Stimulated activated CD4-positive, alpha-beta T cell treated with anti-CD3 and anti-CD28 coated beads, Interleukin-15, amount 100 ng/mL, for 48 hours (primary cell): Measurements from ENCODE around the gene DDX51.
"Not testable (repeated sequence)": the region's sequence is repeated elsewhere in the genome, so short reads cannot be mapped to it uniquely, and the experiment has no call there.

Experiments
- DNase-seq, 2 donors: peaks; one replicate each; pipeline ENCODE4 v3.0.0-alpha.2; 2020; ENCODE audit warnings: low read depth in 2 of 2

Gene DDX51

DNA sequence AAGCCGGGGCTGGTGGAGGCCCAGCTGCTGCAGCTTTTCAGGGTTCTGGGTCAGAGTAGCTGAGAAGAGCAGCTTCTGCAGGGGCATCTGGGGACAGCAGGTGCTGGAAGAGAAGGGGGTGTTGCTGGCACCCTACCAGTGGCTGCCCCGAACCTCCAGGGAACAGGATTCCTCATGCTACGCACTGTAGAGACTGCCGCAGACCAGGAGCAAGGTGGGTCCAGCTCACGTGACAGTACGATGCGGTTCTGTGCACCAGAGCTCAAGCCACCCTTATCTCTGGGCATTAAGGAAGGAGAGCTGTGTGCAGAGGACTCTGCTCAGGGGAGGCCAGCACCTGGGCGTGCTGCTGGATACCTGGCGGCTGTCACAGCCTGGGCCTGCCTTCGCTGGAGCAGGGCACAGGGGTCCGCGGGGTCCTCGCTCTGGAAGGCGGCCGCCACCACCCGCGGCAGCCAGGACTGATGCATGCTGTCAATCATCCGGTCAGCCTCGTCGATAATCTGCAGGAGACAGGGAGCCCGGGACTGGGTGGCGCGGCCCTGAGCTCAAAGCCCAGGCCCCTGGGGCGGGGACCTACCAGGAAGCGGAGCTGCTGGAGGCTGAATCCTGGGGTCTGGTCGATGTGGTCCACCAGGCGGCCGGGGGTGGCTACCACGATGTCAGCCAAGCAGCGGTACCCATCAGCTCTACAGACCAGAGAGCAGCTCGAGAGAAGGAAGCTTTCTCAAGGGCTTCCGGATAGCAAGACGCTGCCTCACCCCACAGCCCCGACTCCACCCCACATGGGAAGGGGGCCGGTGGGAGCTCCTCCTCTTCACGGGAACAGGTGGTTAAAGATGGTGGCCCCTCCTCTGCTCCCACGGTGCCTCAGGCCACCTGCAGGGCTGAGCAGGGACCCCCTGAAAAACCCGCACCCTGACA lies 2.9 kb downstream of the DDX51 start:
- no peak for DNase-seq

DNA sequence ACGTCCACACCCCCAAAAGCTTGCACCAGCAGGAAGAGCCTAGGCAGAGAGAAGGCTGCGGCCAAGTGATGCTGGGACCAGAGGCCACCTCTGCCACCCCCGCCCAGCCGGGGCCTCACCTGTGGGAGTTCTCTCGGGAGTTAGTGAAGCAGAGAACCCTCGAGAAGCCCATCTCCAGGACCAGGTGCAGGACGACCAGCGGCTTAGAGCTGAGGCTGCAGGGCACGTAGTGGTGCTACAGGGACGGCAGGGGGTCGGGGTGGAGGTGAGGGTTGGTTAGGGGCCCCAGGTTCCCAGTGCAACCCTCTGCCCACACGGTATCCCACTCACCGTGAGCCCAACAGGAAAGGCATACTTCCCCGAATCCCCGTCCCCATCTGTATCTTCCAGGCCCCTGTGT lies 3.6 kb downstream of the DDX51 start:
- no peak for DNase-seq

DNA sequence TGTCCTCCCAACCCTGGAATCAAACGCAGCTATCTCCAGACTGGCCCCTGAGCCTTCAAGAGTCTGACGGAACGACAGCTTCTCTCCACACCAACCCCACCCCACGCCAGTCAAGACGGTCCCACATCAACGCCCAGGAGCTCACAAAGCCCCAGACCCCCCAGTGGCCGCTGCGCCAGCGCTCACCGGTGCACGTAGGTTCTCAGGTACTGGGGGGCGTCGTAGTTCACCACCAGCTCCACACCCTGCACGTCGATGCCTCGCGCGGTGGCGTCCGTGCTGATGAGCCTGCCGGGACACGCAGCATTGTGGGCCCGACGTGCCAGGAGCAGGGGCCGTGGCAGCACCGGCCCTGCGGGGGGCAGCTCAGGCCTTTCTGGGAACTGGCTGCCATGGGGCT lies 4.2 kb downstream of the DDX51 start:
- no peak for DNase-seq

DNA sequence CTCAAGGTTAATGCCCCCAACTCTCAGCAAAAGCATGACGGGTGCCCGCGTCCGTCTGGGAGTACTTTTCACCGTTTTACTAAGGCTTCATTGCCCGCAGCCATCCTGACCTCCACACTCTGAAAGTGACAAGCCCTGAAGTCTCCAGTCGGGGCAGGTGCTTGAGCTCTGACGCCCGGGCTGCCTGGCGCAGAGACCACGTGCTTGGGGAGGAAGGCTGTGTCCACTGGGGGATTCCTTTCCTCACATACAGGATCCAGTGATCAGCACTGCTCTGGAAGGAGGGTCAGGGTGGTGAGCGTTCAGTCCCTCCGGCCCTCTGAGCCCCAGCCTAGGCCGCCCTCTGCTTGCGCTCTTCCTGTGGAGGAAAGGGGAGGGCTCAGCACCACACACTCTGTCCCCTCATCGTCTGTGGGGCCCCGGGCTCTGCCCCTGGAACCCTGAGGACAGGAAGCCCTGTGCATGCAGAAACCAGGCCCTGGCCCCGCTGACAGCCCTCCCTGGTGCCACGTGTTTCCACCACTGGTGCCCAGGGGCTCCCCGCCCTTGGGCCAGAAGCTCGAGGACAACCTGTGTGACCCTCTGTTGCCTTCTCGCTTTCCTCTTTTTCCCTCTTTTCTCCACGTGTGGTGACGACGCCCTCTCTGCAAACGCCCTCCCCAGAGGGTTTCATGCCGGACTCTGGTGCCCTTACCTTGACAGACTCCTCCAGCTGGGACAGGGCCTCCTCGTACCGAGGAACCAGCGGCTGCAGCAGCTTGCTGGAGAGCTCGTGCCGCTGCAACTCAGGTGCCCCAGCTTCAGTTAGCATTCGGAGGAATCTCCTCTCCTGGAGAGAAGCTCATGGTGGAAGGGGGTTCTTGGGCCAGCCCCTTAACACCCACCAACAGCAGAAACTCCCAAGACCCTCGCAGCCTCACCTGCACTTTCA lies 4.9 kb downstream of the DDX51 start:
- no peak for DNase-seq

DNA sequence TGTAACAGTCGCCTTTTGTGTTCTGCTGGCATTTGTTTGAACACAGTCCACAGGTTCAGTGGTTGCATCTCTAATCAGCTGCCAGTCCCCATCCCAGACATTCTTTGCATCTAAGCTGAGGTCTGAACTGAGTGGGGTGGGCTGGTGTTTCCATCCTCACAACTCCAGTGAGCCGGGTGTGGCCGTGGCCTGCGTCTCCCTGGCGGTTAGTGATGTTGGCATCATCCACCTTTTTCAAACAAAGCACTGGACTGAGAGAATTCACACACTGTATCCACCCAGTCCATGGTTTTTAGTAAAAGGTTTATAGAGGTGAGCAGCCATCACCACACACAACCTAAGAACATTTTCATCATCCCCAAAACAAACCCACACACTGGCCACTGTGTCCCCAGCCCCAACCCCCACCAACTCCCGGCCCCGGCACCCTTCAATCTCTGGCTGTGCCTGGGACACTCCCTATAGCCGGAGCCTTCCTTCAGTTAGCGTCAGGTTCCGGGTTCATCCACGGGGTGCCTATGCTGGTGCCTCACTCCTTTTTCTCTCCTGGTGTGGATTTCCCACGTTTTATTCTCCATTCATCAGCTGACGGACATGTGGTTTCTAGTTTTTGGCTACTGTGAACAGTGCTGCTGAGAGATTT lies 6.5 kb downstream of the DDX51 start:
- no peak for DNase-seq

DNA sequence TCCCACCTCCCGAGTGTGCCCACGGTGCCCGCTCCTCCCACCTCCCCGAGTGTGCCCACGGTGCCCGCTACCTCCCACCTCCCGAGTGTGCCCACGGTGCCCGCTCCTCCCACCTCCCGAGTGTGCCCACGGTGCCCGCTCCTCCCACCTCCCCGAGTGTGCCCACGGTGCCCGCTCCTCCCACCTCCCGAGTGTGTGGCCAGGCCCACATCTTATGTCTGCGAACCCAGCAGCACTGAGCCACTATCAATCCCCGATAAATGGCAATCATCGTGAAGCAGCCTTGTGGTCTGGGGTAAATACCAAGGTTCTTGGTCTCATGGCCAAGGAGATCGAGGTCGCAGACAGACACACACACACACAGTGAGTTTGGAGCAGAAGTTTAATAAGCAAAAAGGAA lies 7.9 kb downstream of the DDX51 start:
- DNase-seq, result not testable (repeated sequence)

DNA sequence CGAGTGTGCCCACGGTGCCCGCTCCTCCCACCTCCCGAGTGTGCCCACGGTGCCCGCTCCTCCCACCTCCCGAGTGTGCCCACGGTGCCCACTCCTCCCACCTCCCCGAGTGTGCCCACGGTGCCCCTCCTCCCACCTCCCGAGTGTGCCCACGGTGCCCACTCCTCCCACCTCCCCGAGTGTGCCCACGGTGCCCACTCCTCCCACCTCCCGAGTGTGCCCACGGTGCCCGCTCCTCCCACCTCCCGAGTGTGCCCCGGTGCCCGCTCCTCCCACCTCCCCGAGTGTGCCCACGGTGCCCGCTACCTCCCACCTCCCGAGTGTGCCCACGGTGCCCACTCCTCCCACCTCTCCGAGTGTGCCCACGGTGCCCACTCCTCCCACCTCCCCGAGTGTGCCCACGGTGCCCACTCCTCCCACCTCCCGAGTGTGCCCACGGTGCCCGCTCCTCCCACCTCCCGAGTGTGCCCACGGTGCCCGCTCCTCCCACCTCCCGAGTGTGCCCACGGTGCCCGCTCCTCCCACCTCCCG lies 9.4 kb downstream of the DDX51 start:
- DNase-seq, result not testable (repeated sequence)

DNA sequence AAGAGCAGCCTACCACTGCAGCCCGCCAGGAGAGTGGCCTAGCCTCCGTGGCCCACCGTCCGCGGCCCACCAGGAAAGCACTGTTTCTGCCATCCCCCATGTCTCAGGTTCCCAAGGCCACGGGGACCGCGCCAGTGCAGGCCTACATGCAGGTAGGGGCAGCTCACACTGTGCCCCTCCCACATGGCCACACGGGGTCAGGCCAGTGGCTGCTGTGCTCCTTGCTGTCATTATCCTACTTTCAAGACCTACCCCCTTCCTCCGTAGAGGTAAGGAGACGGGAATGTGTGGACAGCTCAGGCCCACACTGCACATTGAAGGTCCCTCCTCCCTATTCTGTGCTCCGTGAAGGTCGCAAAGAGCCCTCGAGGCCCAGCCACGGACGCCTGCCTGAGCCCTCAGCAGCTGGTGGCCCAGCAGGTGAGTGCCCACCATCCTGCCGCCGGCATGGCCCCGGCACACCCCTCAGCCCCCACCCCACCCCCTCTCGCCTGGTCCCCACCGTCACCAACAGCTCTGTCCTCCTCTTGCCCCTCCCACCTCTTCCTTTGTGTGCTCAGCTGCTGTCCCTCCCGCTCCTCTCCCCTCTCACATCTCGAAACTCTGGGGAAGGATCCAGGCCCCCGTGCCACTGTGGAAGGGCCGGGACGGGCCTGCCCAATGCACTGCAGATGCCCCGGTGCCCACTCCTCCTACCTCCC lies 10.0 kb downstream of the DDX51 start:
- no peak for DNase-seq

DNA sequence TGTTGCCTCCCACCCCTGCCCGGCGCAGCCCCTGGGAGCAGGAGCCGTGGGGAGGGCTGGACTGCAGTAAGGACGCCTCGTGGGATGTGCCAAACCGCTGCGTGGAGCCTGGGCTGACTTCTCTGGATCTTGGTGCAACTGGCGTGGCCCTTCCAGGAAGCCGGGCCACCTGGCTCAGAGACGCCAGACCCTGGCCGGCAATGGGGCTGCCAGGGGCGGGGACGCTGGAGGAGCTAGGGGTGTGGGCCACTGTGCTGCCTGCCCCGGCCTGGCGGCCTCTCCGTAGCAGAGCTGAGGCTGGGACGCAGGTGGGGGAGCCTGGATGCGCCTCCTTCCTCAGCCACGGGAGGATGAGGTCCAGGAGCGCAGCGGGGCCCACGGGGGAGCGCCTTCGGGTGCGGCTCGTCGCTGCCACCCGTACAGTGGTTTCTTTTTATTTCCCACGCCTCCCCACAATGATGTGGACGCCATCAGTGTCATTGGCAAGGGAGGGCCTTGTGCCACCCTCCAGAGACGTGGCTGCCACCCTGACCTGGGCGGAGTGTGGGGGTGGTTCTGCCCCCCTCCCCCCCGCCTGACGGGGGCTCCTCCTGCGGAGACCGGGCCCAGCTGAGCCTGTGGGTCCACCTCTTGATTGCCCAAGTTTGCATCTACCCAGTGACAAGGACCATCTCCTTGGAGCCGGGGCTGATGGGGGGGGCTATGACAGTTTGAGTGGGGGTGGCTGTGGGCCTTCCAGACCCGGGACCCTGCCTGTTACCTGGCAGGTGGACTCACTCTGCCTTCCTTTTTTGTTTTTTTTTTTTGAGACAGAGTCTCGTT lies 11.3 kb downstream of the DDX51 start:
- DNase-seq, result no peak

DNA sequence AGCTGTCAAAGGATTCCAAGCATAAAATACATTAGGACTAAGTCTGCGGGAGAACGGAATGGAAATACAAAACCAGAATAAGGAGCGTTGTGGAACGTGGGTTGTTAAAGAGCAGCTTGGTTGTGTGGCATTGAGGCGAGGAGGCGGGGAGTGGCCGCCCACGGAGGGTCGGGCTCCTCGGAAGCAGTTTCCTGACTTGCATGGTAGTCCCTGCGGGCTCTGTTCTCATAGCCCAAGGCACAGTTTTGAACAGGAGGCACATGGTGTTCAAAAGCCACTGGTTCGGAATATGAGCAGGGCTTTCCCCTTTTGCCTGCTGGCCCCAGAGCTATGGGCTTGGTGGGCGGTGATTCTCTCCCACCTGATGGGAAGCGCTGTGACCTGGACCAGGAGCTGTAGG lies 12.2 kb downstream of the DDX51 start:
- DNase-seq, result no peak

DNA sequence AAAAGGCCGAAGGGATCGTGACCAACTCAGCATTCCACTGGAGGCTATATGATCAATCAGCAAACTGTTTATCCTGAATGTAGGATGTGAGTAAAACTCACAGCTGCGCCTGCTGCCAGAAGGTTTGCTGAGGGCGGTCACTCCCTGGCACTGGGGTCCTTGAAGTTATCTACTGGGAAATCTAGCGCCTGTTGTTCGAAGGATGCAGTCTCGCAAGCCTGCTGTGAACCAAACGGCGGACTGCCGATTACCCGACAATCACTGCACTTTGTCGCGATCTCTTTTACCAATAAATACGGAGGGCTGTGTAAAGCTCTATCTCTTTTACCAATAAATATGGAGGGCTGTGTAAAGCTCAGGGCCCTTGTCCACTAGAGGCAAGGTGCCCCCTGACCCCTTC lies 12.9 kb downstream of the DDX51 start:
- DNase-seq, result no peak

DNA sequence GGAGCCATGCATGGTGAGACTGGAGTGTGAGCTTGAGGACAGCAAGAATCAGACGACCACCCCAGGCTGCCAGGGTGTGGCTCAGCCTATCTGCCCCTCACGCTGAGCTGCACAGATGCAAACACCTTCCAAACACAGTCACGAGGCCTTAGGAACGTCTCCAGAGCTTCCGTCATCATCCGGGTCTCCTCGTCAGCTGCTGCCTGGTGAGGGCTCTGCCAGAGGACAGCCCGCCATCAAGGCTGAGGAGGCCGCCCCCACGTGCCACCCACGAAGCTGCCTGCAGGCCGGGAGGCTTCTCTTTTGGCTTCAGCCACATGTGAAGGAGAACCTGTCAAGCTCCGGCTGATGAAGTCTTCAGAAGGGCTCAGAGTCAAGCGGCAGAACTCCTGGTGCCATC lies 13.4 kb downstream of the DDX51 start:
- no peak for DNase-seq

DNA sequence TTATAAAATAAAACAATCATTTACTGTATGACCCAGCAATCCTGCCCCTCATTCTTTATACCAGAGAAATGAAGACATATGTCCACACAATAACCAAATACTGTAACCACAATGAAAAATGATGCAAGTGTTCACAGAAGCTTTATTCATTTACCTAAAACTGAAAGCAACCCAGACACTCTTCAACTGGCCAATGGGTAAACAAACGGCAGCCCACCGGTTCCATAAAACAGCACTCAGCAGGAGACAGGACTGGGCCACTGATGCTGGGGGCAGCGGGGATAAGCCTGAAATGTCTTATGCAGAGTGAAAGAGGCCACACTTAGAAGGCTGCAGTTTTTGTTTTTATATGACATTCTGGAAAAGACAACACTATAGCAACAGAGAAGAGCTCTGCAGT lies 15.1 kb downstream of the DDX51 start:
- no peak for DNase-seq

DNA sequence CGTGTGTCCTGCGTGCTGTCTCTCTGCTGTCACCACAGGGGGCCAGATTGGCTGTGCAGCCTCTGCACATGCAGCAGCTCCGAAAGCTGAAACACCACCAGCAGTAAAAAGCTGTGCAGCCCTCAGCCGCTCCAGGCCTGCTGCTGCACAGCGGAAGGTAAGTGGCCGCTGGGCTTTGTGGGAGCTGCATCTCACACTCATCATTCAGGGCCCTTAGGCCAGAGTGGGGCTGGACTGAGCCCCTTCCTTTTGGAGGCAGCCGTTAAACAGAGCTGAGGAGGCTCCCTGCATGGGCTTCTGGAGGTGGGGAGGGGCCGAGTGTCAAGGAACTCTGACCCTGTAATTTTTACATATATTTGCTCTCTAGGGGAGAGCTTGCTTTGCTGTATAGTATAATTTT lies 17.1 kb downstream of the DDX51 start:
- no peak for DNase-seq

DNA sequence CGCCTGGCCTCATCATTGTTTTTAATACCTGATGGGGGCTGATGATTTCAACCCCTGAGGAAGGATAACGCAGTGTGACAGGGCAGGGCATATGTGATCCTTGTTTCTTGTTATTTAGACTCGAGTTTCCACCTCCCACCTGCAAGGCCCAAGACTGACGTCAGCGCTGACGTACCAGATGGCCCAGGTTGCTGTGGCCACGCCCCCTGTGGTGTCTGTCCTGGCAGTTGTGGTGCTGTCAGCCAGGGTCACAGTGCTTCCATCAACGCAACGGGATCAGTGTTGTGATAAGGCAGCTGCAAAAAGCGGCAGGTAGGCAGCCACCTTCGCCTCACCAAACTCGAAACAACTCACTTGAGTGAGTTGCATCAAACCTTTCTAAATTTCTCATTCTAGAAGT lies 18.4 kb downstream of the DDX51 start:
- no peak for DNase-seq

DNA sequence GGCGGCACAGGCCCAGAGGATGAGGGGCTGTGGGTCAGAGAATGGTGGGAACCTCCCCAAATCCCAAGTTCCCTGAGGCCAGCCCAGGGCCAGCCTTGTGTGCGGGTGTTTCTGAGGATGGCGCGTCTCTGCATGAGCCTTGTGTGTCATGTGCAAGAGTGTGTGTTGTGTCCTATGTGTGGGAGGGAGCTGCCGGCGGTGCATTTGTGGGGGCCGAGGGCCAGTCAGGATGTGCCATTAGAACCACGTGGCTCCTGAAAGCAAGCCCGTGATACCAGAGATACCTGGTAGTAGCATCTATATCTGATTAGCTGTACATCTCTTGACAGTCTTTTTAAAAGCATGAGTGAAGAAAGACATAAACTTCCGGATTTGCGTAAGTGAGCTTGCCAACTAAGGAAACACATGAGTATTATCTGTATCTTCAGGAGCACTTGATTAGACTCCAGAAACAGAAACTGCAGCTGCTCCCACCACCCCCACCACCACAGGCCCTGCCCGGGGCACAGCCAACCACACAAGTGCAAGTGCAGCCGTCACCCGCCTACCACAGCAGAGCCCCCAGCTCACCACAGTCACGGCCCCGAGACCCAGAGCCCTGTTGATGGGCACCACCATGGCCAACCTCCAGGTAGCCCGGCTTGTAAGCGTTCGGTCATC lies 19.2 kb downstream of the DDX51 start:
- DNase-seq, result no peak

DNA sequence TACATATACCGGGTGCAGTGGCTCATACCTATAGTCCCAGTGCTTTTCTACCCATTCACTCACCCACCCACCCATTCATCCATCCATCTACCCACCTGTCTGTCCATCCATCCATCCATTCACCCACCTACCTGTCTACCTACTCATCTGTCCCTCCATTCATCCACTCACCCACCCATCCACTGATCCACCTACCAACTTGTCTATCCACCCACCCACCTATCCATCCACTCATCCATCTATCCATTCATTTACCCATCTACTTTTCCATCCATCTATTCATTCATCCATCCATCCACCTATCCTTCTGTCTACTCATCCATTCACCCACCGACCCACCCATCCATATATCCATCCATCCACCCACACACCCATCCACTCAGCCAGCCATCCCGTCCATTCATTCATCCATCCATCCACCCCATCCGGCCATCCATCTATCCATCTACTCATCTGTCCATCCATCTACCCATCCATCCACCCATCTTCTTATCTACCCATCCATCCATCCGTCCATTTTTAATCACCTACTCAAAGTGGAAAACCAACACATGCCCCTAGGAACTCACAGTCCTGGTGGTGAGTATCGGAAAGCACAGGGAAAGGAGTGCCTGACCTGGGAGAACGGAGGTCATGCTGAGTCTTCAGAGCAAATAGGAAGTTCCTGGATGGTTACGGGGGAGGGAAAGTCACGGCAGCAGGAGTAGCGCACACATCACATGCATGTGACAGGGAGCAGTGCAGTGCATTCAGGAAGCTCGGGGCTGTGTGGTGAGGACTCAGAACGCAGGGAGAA lies 20.0 kb downstream of the DDX51 start:
- DNase-seq, result no peak

DNA sequence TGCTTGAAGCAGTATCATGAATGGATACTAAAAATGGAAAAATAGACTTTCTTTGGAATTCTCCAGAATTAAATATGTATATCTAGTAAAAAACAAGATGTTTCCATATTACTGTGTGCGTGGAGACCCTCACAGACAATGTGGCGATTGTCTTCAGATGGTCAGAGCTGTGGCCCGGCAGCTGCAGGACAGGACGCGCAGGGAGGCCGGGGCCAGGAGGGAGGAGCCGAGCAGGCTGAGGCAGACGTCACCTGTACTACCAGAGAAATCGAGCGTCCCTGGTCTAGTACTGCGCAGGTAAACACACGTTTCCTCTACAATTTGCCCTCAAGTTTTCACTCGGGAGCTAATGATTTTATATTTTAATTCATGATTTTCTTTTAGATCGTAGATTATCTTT lies 22.8 kb downstream of the DDX51 start:
- DNase-seq, result no peak

DNA sequence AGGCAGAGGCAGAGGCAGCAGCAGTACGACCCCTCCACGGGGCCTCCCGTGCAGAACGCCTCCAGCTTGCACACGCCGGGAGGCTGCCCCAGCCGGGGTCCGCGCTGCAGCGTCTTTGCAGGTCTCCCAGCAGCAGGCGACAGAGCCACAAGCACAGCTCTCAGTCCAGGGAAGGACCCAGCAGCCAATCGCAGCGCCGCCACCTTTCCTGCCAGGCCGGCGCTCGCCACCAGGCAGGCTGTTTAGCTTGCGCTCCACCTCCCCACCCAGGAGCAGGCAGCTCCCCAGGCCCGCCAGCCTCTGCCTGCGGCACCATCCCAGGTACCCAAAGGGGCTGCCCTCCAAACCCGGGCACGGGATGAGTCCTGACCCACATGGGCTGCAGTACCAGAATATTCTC lies 25.2 kb downstream of the DDX51 start:
- DNase-seq, result no peak
